Ammon's horn (tissue), 1 donor: Measurements from ENCODE around the gene LTB.
A peak's percentile ranks its signal among the peaks of the same experiment; 100 is the strongest.
"Not testable (repeated sequence)": the region's sequence is repeated elsewhere in the genome, so short reads cannot be mapped to it uniquely, and the experiment has no call there.

Experiments
- DNase-seq: peaks from one replicate; pipeline ENCODE4 v3.0.0-alpha.2; 2016; ENCODE audit warnings: low spot score

The LTB gene

GRCh38 chr6:31607317-31607716 lies 25.1 kb upstream of the LTB start:
- no peak for DNase-seq

GRCh38 chr6:31597006-31597405 lies 14.8 kb upstream of the LTB start:
- no peak for DNase-seq

GRCh38 chr6:31592396-31592771 lies 10.2 kb upstream of the LTB start:
- DNase-seq: no peak

- DNase-seq: not testable (repeated sequence)
Measured at GRCh38 chr6:31590691-31591090, 8.5 kb upstream of the LTB start.

GRCh38 chr6:31588871-31589650 lies 6.8 kb upstream of the LTB start:
- DNase-seq: no peak

GRCh38 chr6:31587791-31588777 lies 5.9 kb upstream of the LTB start:
- DNase-seq: no peak

- DNase-seq: peak; percentile 43
Measured at GRCh38 chr6:31586599-31587281, 4.5 kb upstream of the LTB start.

- peak; percentile 52 for DNase-seq
Measured at GRCh38 chr6:31586008-31586407, 3.8 kb upstream of the LTB start, which contains the start of gene LST1. LST1 (plus strand) TSS chr6:31586277; CDS start chr6:31587300, 1,023 bp downstream.

GRCh38 chr6:31585491-31585890 lies 3.3 kb upstream of the LTB start:
- DNase-seq: no peak

- no peak for DNase-seq
Measured at GRCh38 chr6:31581434-31582229, 592 bp downstream of the LTB start.

GRCh38 chr6:31580807-31581433 lies 1.3 kb downstream of the LTB start:
- peak; percentile 83 for DNase-seq

GRCh38 chr6:31580438-31580740 lies 1.8 kb downstream of the LTB start:
- no peak for DNase-seq

GRCh38 chr6:31579546-31580437 lies 2.4 kb downstream of the LTB start:
- DNase-seq: no peak

GRCh38 chr6:31579119-31579505 lies 3.1 kb downstream of the LTB start:
- no peak for DNase-seq

GRCh38 chr6:31578184-31579118 lies 3.8 kb downstream of the LTB start:
- no peak for DNase-seq

- no peak for DNase-seq
Measured at GRCh38 chr6:31577579-31577966, 4.7 kb downstream of the LTB start.

GRCh38 chr6:31576897-31577578 lies 5.2 kb downstream of the LTB start:
- no peak for DNase-seq

- DNase-seq: no peak
Measured at GRCh38 chr6:31575952-31576685, 6.1 kb downstream of the LTB start.
